ENCODE results near the gene EDC4. TPM values are rescaled to one million over a fixed set of nuclear protein-coding genes. Genes with fewer than 3 reads are reported as not detected.

The EDC4 gene
- total and polyA plus RNA-seq, 9 of the 15 experiments (the other 6 are each of a cell fraction or from before 2014, with no cell fraction given), result 1.1 to 131 (median 74.0) TPM

GRCh38 chr16:67847064-67847861, 25.6 kb upstream of the EDC4 start, which contains the start of gene CENPT (continued):
- peak; percentile 67 for TF ChIP-seq NKRF (IDR thresholded peaks at IDR 0.05; ENCODE audit: borderline replicate concordance)
- no peak for TF ChIP-seq ZNF217 (CRISPR knock-in tag; IDR thresholded peaks at IDR 0.05)
- TF ChIP-seq NR4A1 (CRISPR knock-in tag; IDR thresholded peaks at IDR 0.05), result no peak
- no peak for TF ChIP-seq NR4A1 (tag; IDR thresholded peaks at IDR 0.05)
- 0 out of 2 replicates have a peak, but pooled peaks have one; percentile 45 for TF ChIP-seq ZBTB43 (CRISPR knock-in tag; IDR thresholded peaks at IDR 0.05)
- TF ChIP-seq TCF3 (CRISPR knock-in tag; IDR thresholded peaks at IDR 0.05), result peak; percentile 35
- TF ChIP-seq FUS (optimal IDR thresholded peaks at IDR 0.05; ENCODE audit: low read depth, low read length), result peak; percentile 16
- TF ChIP-seq CBFA2T3 (IDR thresholded peaks at IDR 0.05), result peak; percentile 25; the same call in 1 of the 2 replicates
- TF ChIP-seq ZBTB11 (CRISPR knock-in tag; IDR thresholded peaks at IDR 0.05), result peak; percentile 64 to 94 (median 83); a peak in 5 of 6 replicates
- no peak for TF ChIP-seq REST (IDR thresholded peaks at IDR 0.05; ENCODE audit: borderline replicate concordance)
- TF ChIP-seq REST (CRISPR knock-in tag; IDR thresholded peaks at IDR 0.05; ENCODE audit: low read depth), result 0 out of 2 replicates have a peak, but pooled peaks have one; percentile 13
